ENCODE results near the gene CLEC16A.

CLEC16A gene

DNA sequence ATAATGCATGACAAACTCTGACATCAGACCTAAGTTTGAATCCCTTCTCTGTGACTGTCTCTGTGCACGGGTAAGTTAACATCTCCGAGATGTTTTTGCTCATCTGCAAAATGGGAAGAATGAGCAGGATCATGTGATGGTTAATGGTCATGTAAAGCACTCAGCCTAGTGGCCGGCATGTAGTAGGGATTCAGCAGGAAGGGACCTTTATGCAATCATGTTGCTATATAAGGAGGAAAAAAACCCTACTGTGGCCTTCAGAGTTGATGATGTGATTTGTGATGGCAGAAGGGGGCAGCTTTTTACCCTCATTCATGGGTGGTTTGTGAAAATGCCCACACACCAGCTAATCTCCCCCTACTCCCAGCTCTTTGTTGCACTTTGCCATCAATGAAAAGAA lies 24.1 kb downstream of the CLEC16A start:
- DNase-seq (ENCODE audit: low read depth): no peak

DNA sequence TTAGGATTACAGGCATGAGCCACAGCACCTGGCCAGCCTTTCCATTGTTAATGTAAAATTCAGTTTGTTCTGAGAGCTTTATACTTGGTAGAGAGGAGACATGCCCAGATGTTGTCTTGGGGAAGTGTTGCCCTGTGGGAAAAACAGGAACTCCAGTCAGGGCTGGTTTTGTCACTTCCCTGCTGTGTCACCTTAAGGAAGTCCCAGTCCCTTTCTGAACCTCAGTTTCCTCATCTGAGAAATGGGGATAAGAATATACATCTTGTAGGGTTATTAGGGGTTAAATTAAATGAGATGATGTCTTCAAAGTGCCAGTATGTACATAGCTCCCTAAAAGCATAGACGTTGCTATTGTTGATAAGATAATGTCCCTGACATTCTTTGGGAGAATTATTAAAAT lies 25.3 kb downstream of the CLEC16A start:
- DNase-seq (ENCODE audit: low read depth): no peak

DNA sequence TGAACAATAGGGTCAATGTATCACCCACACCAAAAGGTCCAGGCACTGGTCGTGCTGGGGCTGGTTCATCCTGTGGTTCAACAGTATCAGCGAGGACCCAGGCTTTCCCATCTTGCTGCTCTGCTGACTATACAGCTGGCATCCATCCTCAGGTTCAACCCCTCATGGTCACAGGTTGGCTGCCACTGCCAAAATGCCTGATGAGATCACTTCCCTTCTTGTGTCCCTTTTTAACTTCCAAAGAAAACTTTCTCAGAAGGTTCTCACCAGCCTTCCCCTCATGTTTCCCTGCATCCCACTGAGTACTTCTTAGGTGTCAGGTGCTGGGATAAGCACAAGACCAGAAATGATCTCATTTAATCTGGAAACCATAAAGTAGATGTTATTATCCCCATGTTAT lies 25.7 kb downstream of the CLEC16A start:
- DNase-seq (ENCODE audit: low read depth): no peak

- peak; percentile 91 for DNase-seq (ENCODE audit: low read depth)
Measured at GRCh38 chr16:10971560-10971961, 27.2 kb downstream of the CLEC16A start.

- no peak for DNase-seq (ENCODE audit: low read depth)
Measured at GRCh38 chr16:10972108-10972818, 27.9 kb downstream of the CLEC16A start.

GRCh38 chr16:10972819-10973464 lies 28.6 kb downstream of the CLEC16A start:
- DNase-seq (ENCODE audit: low read depth): no peak

DNA sequence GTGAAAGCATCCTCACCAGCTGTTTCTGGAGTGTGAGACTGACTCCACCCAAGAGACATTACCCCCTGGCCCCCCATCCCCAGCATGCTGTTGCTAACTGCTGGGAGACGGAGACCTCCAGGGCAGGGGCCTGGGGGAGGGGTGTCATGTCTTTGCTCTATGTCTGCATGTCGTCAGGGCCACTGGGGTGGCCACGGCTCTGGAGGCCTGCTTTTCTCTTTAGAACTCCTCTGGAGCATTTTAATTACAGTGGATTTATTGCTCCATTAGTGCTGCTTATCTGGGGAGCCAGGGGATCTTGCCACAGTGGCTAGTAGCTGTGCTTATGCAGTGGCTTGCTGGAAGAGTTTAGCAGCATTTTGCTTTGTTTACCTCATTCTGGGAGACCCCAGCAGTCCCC lies 32.3 kb downstream of the CLEC16A start:
- no peak for DNase-seq (ENCODE audit: low read depth)

- DNase-seq (ENCODE audit: low read depth): no peak
Measured at GRCh38 chr16:10978124-10978523, 33.8 kb downstream of the CLEC16A start.

- DNase-seq (ENCODE audit: low read depth): no peak
Measured at GRCh38 chr16:10978871-10979446, 34.6 kb downstream of the CLEC16A start.

DNA sequence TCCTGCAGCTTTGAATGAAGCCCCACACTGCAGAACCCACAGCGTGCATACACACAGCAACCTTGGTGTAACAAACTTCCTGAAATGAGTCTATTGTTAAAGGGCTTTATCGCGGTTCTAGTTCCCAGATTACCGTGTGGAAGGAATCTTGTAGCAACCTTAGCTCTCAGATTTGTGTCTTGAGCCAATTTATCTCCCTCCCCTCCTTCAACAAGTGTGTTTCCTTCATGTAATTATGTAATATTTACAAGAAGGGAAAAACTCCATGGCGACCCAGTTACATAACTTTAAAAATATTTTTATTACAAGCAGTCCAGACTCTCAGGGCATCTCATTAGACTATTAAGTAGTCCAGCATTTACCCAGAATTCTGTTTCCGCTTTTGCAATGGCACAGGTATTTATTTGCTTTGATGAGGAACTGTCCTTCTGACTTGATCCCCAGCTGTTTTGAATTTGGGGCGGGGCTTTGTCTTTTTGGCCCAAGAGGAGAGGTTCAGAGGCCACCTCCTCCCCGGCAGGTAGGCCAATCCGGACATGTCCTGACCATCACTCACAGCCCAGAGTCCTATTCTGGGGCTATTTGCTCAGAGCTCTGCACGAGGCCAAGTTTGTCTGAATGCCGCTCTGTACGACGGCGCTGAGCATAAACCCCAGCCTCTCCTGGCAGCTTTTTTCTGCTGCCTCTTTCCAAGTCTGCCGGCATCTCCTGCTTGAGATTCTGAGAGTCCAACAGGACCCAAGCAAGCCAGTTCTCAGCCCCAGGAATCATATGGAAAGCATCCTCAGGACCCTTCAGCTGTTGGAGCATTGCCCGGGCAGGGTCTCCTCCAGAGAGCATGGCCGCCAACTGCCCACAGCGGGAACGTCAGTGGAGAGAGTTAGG lies 35.6 kb downstream of the CLEC16A start:
- no peak for DNase-seq (ENCODE audit: low read depth)

DNA sequence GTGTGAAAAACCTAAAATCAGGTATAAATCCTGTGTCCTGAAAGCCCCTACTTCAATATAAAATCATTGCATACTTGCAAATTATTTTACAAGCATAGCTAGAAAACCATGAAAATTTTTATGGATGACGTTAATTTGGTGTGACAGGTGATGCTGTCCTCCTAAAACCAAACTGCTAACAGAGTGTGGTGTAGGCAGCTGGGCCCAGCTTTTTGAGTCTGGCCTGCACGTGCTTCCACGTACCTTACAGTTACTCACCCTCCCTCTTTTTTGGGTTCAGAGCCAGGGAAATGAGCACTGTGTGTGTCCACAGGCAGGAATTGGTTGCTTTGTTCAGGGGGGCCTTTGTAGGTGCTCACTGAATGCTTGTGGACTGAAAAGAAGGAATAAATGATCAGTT lies 36.4 kb downstream of the CLEC16A start:
- no peak for DNase-seq (ENCODE audit: low read depth)

DNA sequence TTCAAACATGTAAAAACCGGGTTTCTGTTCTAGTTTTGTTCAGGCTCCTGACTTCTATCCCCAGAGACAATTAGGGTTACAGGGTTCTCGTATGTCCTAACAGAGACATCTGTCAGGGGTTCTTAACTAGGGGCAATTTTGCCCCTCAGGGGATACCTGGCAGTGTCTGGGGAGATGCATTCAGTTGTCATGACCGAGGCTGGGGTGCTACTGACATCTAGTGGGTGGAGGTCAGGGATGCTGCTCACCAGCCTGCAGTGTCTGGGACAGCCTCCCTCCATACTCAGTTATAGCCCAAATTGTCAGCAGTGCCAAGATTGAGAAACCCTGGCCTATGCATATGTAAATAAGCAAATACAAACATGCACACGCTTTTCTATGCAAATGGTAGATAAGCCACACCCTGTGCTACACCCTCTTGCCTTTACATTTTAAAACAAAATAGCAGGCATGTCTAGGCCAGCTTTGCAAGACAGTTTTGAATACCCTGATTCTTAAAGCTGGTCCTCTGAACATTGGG lies 37.4 kb downstream of the CLEC16A start:
- peak; percentile 36 for DNase-seq (ENCODE audit: low read depth)

DNA sequence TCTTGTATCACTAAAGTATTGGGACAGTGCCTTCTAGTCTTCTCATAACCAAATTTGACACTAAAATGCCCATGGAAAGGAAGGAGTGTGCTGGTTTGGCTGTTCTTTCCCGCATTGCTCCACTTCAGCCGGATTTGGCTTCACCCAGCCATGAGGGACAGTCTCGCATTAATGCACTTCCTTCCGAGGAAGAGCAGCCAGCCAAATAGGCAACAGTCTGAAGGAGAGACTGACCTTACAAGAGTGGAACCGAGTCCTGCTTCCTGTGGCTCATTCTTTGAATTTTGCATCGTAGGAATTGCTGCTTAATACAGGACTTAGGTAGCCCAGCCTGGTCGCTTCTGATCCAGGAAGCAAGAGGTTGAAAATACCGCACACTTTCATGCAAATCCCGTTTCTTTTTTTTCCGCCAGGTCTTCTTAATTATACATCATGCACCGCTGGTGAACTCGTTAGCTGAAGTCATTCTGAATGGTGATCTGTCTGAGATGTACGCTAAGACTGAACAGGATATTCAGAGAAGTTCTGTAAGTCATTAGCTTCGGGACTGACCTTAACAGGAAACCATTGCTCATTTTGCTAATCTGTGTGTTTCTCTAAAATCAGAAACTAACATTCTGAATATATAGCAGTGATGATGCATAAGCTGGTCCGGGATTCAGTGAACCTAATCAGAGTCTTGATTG lies 38.2 kb downstream of the CLEC16A start:
- no peak for DNase-seq (ENCODE audit: low read depth)

DNA sequence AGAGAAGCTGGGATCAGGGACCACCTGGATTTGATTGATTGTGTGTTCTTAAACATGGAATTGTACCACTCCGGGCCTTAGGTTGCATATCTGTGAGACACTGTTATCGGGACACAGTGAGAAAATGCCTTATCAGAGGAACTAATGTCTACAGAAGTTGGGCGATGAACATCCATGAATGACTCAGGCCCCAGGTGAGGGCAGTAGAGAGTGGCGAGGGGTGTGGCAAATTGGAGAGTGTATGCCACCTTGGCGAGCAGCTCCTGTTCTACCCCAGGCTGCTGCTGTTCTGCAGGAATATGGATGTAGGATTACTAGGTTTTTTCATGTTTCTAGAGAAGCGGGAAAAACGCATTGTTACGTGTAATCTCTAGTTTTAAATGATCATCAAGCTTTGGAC lies 38.8 kb downstream of the CLEC16A start:
- no peak for DNase-seq (ENCODE audit: low read depth)

GRCh38 chr16:10984509-10984908 lies 40.1 kb downstream of the CLEC16A start:
- DNase-seq (ENCODE audit: low read depth): peak; percentile 63

DNA sequence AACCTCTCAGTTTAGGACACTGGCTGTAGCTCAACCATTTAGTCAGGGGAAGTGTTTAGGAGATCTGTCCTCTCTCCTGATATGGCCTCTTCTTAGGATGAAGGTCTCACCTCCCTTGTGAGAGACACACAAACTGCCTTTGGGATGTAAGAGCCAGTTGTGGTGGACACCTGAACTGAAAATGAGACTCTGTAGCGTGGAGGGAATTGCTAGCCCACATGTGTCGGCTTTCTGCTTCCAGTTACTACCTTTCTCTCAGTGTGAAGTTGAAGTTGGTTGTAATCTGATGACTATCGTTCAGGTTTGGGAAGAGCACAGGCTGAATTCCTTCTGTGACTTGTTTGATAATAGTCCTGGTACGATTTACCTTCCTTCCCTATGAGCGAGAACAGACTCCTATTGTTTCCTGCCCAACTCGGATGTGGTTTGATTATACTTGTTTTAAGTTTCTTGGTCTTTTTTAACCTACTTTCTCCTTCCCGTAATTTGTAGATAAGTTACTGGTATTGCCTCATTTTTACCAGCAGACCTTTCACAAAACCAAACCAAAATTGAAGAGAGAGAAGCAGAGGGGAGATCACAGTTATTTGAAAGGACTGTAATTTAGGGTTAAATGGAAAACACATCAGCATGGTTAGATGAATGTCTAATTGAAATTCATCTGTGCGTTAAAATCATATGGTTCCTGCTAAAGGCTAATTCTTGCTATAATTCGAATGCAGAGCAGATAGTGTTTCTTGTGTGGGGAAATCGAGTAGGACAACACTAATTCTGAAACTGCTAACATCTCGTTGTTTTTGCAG lies 43.2 kb downstream of the CLEC16A start:
- no peak for DNase-seq (ENCODE audit: low read depth)

DNA sequence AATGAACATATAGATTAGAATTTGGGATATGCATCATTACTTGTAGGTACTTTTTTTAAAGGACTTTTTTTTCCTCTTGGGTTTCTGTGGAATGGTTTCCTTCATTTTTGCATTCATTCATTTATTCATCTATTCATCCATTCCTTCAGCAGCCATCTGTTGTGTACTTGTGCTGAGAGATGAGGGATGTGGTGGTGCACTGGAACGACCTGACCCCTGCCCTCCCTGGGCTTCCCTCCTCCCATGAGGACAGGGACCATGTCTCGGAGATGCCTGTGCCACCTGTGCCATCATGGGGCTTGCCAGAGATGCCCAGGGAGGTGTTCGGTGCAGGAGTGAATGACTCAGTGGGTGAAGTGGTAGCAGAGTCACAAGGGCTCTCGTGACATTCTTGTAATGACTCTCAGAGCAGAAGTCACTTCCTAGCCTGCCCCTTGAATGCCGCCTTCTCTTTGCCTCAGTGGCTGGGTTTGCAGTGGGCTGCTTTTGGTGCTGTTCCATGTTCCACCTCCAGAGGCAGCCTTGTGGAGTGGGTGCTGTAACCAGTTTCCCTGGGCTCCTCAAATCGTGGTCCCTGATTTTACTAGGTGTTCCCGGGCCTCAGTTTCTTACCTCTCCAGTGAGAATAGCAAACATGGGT lies 43.9 kb downstream of the CLEC16A start:
- DNase-seq (ENCODE audit: low read depth): peak; percentile 27

- no peak for DNase-seq (ENCODE audit: low read depth)
Measured at GRCh38 chr16:10988879-10989278, 44.5 kb downstream of the CLEC16A start.

DNA sequence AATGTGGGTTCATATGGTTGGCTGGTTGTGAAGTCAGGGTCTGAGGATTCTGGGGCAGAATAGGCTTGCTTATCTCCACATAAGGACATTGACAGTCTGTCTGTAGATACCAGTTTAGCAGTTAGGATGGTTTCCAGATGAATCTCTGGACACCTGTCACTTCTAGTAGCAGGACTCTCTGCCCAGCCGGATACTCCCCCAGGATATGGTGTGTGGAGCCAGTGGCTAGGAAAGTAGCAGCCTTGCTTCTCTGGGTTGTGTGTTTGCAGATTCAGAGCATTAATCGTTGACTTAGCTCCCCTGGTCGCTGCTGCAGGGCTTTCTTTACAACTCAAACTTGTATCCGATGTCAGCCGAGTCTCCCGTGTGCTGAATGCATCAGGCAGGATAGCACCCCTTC lies 45.2 kb downstream of the CLEC16A start:
- no peak for DNase-seq (ENCODE audit: low read depth)

- no peak for DNase-seq (ENCODE audit: low read depth)
Measured at GRCh38 chr16:10990378-10990777, 46.0 kb downstream of the CLEC16A start.
